ENCODE results near the gene BUB3.

Gene BUB3

DNA sequence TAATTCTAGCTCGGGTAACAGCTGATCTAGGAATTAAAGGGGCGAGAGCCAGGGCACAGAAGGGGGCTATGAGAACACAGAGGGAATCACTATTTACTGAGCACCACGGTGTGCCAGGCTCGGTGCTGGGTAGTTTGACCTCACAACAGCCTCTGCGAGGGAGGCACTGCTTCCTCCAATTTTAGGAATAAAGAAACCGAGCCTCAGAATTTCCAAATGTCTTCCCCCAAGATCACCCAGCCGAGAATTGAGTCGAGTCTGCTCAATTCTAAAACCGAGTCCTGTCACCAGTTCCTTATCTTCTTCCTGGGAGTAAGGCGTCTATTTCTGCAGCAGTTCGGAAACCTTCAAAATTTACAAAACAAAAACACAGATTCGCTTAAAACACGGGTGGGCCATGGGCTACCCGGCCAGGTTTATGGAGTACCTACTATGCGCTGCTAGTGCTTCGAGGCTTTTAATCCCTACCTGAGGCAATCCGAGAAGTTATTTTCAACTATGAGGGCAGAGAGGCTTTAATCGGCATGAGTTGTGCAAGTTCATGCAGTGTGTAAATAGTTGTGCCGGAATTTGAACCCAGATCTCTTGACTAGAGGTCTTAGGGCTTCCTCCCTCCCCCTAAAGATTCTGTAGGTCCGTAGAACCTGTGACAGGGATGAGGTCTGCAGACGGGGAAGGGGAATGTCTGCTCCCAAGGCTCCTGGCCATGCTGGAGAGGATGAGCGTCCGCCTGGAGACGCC, 7.1 kb upstream of the BUB3 start:
- Mint-ChIP-seq H3K36me3 (peaks cover 6% of the 10 kb centered on the region), H3K4me3 (peak overlapping the region; percentile 63), H3K4me1 (peaks cover 60% of the 10 kb centered on the region), H3K27ac (no peak overlapping the region), H3K9me3 (no peaks in the 10 kb centered on the region)
- ATAC-seq: no peak
- peak in 1 of 2 donors; percentile 48 for DNase-seq (ENCODE audit: low spot score in 2 of 2)

DNA sequence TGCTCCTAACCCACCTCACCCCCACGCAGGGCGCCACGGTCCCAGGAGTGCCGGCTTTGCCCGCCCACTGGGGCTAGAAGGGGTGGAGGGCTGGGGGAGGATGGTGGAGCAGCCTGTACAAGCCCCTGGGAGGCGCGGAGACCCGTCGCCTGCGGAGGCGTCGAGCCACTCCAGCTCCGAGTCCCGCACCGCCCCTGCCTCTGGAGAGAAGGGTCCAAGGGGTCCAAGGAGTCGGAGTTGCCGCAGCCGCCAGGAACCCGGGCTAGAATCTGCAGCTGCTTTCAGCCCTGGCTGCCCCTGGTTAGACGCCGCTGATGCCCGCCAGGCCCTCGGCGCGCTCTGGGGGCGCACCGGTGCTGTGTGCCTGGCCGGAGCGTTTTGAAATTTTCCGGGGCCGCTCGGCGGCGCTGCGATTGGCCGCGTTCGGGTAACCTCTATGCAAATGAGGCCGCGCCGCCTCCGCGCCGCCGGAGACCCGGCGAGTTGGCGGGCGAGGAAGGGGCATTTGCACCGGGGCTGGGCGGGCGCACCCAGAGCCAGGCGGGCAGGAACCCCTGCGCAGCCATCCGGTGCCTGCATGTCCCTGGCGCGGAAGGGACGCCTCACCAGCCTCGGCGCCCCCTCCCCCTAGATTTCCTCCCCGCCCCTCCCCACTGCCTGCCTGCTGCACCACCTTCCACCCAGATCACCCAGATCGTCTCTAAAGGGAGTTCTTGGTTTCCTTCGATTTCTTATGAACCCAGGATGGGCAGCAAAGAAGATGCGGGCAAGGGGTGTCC, 6.4 kb upstream of the BUB3 start, which contains the start of gene HMX2:
Gene HMX2, plus strand, starts transcription at position 502 of the 779 bp plus-strand sequence. Its CDS starts 243 bp downstream, at position 745.
- DNase-seq (ENCODE audit: low spot score in 2 of 2) (peak in 1 of 2 donors; percentile 69), ATAC-seq (peak; percentile 54)
- Mint-ChIP-seq H3K27ac (no peak within 1 kb of the TSS), H3K36me3 (peaks cover 6% of the 10 kb centered on the region), H3K4me3 (peak within 1 kb of the TSS; percentile 63), H3K4me1 (peaks cover 54% of the 10 kb centered on the region), H3K9me3 (no peaks in the 10 kb centered on the region)

DNA sequence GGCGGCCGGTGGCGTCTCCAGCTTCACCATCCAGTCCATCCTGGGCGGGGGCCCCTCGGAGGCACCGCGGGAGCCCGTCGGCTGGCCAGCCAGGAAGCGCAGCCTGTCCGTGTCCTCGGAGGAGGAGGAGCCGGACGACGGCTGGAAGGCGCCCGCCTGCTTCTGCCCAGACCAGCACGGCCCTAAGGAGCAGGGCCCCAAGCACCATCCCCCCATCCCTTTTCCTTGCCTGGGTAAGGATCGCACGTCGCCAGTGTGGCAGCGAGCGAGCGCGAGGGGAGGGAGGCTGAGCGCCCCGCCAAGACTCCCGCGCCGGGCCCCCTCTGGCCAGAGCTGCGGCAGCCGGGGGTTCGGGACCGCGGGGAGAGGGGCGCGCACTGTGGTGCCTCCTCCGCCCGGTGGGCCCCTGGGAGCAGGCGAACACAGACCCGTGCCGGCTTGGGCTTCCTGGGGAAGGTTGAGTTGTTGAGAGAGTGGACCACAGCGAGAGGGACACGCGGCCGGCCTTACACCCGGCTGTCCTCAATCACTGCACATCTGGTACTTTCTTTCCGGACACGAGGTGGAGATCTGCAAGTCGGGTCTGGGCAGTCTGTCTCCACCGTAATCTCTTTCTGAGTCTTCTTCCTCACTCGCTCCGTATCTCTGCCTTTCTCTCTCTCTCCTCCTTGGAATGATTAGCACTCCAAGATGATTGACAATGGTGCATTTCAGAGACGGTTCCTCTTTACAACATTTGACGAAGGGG, 5.6 kb upstream of the BUB3 start:
- Mint-ChIP-seq H3K4me3 (peak overlapping the region; percentile 63), H3K36me3 (peaks cover 13% of the 10 kb centered on the region), H3K9me3 (no peaks in the 10 kb centered on the region), H3K27ac (no peak overlapping the region), H3K4me1 (peaks cover 50% of the 10 kb centered on the region)
- ATAC-seq (peak; percentile 4), DNase-seq (ENCODE audit: low spot score in 2 of 2) (no peak)

DNA sequence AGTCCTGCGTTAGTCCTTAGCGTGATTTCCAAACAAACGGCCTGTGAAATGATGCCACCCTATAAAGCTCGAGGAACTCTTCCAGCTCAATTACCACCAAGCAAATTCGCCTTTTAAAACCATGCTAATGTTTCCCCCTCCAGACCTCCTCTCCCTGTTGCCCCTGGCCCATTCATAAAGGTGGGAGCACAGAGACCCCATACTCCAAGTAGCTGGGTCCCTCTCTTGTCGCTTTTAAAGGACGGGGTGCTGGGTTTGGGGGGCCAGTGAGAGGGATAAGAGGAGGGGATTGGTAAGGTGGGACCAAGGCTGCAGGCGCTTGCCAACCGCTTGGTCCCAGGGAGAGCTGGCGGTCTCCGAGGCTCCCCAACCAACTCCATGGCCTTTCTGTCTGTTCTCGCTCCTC, 5.0 kb upstream of the BUB3 start:
- Mint-ChIP-seq H3K27ac (no peak overlapping the region), H3K4me3 (peak overlapping the region; percentile 63), H3K4me1 (peaks cover 50% of the 10 kb centered on the region), H3K36me3 (peaks cover 18% of the 10 kb centered on the region), H3K9me3 (no peaks in the 10 kb centered on the region)
- ATAC-seq: no peak
- no peak for DNase-seq (ENCODE audit: low spot score in 2 of 2)

DNA sequence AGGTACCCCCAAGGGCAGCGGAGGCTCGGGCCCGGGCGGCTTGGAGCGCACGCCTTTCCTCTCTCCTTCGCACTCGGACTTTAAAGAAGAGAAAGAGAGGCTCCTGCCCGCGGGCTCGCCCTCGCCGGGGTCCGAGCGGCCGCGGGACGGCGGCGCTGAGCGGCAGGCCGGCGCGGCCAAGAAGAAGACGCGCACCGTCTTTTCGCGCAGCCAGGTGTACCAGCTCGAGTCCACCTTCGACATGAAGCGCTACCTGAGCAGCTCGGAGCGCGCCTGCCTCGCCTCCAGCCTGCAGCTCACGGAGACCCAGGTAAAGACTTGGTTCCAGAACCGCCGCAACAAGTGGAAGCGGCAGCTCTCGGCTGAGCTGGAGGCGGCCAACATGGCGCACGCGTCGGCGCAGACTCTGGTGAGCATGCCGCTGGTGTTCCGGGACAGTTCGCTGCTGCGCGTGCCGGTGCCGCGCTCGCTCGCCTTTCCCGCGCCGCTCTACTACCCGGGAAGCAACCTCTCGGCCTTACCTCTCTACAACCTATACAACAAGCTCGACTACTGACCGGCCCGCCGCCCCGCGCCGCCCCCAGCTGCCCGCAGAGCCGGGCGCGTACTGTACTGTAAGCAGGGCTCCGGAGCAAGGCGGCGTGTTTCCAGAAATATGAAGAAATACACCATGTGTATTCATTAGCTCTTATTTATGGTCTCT, 4.5 kb upstream of the BUB3 start:
- DNase-seq (ENCODE audit: low spot score in 2 of 2) (peak in 1 of 2 donors; percentile 72), ATAC-seq (no peak)
- peaks cover 24% of the 10 kb centered on the region for H3K36me3 Mint-ChIP-seq
- H3K4me1 Mint-ChIP-seq: peaks cover 48% of the 10 kb centered on the region
- H3K4me3 Mint-ChIP-seq: peak overlapping the region; percentile 63
- H3K9me3 Mint-ChIP-seq: no peaks in the 10 kb centered on the region
- H3K27ac Mint-ChIP-seq: no peak overlapping the region

DNA sequence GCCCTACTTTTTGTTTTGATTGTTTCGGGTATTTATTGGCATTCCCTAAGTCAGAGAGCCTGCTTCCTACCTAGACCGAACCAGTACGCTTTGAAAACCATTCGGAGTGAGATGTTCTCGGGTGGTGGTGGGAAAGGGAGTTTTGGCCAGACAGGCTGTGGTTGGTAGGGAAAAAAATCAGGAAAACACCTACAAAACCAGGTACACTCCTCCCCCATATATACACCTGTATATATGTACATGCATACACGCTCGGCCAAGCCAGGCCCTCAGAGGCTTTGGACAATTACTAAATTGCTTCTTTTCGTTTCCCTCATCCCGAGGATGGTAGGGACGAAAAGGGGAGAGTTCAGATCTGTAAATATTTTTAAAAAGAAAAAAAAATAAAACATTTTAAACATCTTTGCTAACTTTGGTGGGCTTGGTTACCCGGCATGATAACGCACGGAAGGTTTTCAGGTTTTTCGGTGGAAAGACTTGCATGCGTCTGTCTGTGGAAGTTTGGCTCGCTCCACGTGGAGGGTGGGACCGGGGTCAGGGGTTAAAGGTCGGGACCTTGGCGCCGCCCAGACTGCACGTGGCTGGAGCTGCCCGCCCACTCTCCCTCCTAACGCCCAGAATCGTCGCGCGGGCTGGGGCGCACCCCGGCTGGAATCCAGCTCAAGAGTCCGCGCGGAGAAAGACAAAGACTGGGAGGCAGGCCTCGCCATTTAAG, 3.8 kb upstream of the BUB3 start:
- ATAC-seq: no peak
- Mint-ChIP-seq H3K27ac (no peak overlapping the region), H3K9me3 (no peaks in the 10 kb centered on the region), H3K4me3 (peak overlapping the region; percentile 63), H3K4me1 (peaks cover 44% of the 10 kb centered on the region), H3K36me3 (peaks cover 31% of the 10 kb centered on the region)
- no peak for DNase-seq (ENCODE audit: low spot score in 2 of 2)

DNA sequence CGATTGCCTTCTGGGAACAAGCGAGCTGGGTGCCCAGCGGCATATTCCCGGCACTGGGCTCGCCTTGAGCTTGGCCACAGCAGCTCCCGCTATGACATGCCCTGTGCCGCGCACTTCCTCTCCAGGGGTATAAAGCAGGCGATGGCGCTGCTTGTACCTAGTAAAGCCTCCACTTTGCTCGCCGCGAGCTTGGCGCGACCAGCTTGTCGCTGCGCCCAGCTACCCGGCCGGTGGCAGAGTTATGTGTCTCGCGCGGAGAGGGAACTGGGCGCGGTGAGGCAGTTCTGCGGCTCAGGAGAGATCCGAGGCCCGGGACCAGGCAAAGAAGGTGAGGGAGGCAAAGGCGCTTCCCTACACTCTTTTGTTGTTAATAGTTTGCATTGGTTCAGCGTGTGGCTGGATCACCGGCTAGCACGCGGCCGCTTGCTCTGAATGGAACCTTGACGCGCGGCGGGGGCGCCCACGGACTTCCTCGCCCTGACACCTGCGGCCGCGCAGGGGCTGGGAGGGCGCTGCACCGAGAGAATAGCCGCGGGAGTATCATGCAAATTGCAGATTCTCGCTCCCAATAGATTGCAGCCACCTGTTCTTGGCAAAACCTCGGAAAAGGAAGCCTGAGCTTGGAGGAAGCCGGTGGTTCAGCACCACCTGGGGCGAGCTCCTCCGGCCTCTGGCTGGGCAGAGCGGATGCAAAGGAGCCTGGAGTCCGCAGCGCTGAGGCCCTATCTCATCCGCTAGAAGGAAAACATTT, 3.0 kb upstream of the BUB3 start:
- peak in 1 of 2 donors; percentile 64 for DNase-seq (ENCODE audit: low spot score in 2 of 2)
- Mint-ChIP-seq H3K27ac (no peak overlapping the region), H3K36me3 (peaks cover 38% of the 10 kb centered on the region), H3K4me3 (peak overlapping the region; percentile 63), H3K9me3 (no peaks in the 10 kb centered on the region), H3K4me1 (peaks cover 44% of the 10 kb centered on the region)
- ATAC-seq: no peak

DNA sequence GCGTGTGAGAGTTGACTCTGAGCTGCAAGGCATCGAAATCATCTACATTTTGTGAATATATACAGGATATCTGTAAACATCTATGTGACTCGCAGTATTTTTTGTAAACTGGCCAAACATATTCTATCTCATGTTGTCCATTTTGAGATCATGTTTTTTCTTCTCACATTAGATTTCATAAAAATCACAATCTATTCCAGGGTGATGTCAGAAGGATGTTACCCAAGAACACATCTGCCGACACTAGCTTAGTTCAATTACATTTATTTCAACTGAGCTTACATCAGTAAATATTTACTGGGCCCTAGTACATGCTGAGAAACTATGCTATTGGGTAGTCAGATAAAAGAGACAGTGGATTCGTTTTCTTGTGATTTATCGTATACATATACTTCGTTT, 2.5 kb upstream of the BUB3 start:
- Mint-ChIP-seq H3K4me1 (peaks cover 45% of the 10 kb centered on the region), H3K4me3 (peak overlapping the region; percentile 63), H3K9me3 (no peaks in the 10 kb centered on the region), H3K27ac (no peak overlapping the region), H3K36me3 (peaks cover 44% of the 10 kb centered on the region)
- DNase-seq (ENCODE audit: low spot score in 2 of 2) (no peak), ATAC-seq (no peak)

DNA sequence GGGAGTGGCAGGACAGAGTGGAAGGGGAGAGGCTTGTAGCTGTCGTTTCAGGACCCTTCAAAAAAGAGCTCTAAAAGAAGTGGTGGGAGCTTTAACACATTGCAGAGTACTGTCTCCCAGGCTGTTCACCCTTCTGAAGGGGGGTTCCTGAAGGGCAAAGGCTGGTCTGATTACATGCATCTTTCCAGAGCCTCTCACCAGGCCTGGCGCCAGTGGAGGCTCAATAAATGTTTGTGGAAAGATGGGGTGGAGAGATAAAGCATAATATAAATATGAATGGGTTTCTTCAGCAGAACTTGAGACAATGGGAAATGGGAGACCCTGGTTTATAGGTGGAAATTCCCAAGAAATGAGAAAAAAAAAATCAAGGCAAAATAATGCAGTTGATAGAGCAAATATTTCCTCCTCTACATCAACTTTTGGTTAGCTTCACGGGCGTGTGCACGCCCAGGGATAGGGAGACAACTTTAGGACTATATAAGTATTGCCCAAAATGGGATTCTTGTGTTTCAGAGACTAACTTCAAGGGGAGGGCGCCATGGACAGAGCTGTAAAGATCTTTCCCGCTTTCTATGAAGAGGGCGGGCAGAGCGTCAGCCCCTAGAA, 613 bp upstream of the BUB3 start:
- DNase-seq (ENCODE audit: low spot score in 2 of 2): no peak
- no peak for ATAC-seq
- Mint-ChIP-seq H3K9me3 (no peaks in the 10 kb centered on the region), H3K36me3 (peaks cover 63% of the 10 kb centered on the region), H3K4me3 (peak overlapping the region; percentile 99), H3K27ac (peak overlapping the region; percentile 100), H3K4me1 (peaks cover 56% of the 10 kb centered on the region)

DNA sequence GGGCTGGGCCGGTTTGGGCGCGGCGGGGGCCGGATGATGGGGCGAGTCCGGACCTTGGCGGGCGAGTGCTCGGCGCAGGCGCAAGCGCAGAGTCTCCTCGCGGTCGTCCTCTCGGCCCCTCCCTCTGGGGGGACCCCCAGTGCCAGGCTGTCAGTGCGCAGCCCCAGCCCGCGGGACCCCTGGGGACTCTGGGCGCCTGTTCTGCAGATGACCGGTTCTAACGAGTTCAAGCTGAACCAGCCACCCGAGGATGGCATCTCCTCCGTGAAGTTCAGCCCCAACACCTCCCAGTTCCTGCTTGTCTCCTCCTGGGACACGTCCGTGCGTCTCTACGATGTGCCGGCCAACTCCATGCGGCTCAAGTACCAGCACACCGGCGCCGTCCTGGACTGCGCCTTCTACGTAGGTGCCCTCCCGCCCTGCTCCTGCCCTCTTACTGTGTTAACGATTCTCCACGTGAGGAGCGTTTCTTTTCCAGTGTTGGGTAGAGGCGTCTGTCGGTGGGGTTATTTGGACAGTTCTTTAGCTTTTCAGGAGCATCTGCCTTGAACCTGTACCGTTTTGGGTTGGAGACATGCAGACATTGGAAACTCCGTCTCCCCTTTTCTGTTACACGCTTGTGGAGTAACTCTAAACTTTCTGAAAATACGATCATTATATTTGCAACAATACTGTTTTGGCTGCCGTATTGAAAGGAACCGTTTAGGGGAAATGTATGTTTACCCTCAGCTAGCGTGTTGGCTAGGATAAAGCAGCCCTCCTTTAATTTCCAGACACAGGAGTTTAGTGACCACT, 706 bp downstream of the BUB3 start:
- peak overlapping the region; percentile 100 for H3K27ac Mint-ChIP-seq
- peak; percentile 62 for ATAC-seq
- no peaks in the 10 kb centered on the region for H3K9me3 Mint-ChIP-seq
- peaks cover 58% of the 10 kb centered on the region for H3K4me1 Mint-ChIP-seq
- H3K36me3 Mint-ChIP-seq: peaks cover 70% of the 10 kb centered on the region
- peak in 1 of 2 donors; percentile 89 for DNase-seq (ENCODE audit: low spot score in 2 of 2)
- peak overlapping the region; percentile 99 for H3K4me3 Mint-ChIP-seq

DNA sequence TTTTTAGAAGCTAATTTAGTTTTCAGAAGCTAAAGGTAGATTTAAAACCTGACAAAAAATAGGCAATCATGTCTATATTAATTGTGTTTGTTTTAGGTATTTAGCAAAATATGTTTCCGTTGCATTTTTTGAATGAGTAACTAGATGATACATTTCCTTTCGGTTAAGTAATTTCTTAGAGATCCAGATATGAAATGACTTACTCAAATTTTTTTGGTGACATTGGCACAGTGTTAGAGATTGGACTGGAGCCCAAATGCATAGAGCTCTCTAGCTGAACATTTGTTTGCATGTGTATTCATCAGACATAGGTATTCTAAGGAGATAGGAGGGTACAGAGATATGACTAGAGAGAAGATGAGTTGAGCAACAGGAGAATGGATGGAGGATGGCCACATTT, 1.9 kb downstream of the BUB3 start:
- H3K4me1 Mint-ChIP-seq: peaks cover 65% of the 10 kb centered on the region
- H3K9me3 Mint-ChIP-seq: no peaks in the 10 kb centered on the region
- ATAC-seq: no peak
- H3K36me3 Mint-ChIP-seq: peaks cover 81% of the 10 kb centered on the region
- peak overlapping the region; percentile 1 for H3K27ac Mint-ChIP-seq
- no peak for DNase-seq (ENCODE audit: low spot score in 2 of 2)
- peak overlapping the region; percentile 99 for H3K4me3 Mint-ChIP-seq

DNA sequence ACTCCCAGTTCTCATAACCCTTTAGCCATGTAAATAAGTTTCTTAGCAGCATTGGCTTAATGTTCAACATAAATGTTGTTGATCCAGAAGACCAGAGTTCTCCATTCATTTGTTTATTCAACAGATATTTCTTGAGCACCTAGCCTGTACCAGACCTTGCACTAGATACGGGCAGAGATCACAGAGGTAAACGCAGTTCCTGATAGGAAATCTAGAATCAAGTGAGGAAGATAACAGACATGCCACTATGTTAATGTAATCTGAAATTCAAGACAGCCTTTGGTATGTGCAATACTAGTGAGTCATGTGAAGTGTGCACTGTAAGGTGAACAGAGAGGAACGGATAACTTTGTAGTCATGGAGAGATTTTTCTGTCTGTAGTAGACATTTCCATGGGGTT, 3.0 kb downstream of the BUB3 start:
- no peak for ATAC-seq
- Mint-ChIP-seq H3K27ac (peak overlapping the region; percentile 1), H3K4me1 (peaks cover 65% of the 10 kb centered on the region), H3K4me3 (peak overlapping the region; percentile 99), H3K36me3 (peaks cover 93% of the 10 kb centered on the region), H3K9me3 (no peaks in the 10 kb centered on the region)
- no peak for DNase-seq (ENCODE audit: low spot score in 2 of 2)

DNA sequence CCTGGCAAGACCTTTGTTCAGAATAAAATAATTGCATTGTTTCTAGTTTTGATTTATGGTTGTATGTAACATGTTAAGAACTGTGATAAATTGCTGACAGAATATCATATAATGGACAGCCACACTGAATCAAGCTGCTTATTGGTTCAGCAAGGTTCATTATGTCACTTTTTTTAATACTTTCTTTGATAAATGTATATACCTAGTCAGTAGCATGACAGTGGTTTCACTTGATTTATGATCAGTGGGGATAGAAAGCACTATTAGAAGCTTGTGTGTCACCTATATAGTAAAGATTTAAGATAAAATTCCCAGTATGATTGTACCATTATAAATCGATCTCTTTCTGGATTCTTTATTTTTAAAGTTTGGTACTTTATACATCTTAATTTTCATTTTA, 4.5 kb downstream of the BUB3 start:
- Mint-ChIP-seq H3K4me3 (peak overlapping the region; percentile 99), H3K36me3 (peaks cover 100% of the 10 kb centered on the region), H3K27ac (peak overlapping the region; percentile 1), H3K4me1 (peaks cover 60% of the 10 kb centered on the region), H3K9me3 (no peaks in the 10 kb centered on the region)
- ATAC-seq (no peak), DNase-seq (ENCODE audit: low spot score in 2 of 2) (no peak)
